ENCODE results near the gene PXMP4.
A peak's percentile ranks its signal among the peaks of the same experiment; 100 is the strongest.

PXMP4 gene

DNA sequence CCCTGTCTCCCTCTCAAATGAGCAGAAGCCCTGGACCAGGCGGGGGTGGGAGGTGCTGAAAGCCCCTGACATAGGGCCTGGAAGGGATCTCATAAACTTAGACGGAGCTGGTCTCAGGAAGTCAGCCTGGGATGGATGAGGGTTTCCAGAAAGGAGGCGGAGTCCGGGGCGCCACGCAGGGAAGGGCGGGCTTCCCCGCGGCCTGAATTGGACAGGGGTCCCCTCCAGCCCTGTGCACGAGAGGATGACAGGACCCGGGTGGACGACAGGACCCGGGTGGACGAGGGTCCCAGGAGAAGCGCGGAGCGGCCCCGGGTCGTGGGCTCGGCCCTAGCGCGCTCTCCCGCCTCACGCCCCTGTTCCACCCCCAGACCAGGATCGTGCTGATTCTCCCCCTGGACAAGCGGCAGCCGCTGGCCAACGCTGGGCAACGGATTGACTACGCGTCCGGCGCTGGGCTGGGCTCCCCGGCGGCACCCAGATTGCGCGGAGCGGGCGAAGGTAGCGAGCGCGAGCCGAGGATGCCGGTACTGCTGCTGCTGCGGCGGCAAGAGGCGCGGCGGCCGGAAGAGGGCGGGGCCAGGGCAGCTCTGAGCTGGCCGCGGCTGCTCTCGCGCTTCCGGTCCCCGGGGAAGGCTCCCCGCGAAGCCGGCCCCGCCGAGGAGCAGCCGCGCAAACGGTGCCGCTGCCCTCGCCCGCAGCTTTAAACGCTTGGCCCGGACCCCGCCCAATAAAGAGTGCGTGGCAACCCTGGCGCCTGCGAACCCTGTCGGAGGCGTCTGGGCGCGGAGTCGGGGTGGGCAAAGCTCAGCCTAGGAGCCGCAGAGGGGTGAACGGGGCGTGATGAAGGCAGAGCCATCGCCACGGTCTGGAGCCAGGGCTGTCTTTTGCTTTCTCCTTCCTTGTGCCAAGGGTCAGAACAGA is 56.7 kb downstream of the PXMP4 start:
- H3K36me3 ChIP-seq (ENCODE audit: control insufficient read depth in 1 of 2, insufficient read depth in 2 of 2, low read length in 2 of 2): peaks cover 0 to 18% of the 10 kb centered on the region in 2 donors
- H3K4me3 ChIP-seq (ENCODE audit: low read depth in 1 of 2, low read length in 2 of 2): peak overlapping the region; percentile 84
- H3K4me1 ChIP-seq (ENCODE audit: control insufficient read depth in 1 of 2, insufficient read depth in 2 of 2, low read length in 2 of 2): peaks cover 26 to 45% of the 10 kb centered on the region in 2 donors
- peak overlapping the region; percentile 78 to 97 for H3K9ac ChIP-seq (ENCODE audit: low read depth in 1 of 2, low read length in 2 of 2)
- H3K9me3 ChIP-seq (ENCODE audit: control insufficient read depth in 1 of 2, low read length in 2 of 2): no peaks in the 10 kb centered on the region
- no peaks in the 10 kb centered on the region for H3K27me3 ChIP-seq (ENCODE audit: control insufficient read depth in 1 of 2, insufficient read depth in 2 of 2, low read length in 2 of 2)
- peak overlapping the region; percentile 82 for H3K27ac ChIP-seq (ENCODE audit: low read depth, low read length)

DNA sequence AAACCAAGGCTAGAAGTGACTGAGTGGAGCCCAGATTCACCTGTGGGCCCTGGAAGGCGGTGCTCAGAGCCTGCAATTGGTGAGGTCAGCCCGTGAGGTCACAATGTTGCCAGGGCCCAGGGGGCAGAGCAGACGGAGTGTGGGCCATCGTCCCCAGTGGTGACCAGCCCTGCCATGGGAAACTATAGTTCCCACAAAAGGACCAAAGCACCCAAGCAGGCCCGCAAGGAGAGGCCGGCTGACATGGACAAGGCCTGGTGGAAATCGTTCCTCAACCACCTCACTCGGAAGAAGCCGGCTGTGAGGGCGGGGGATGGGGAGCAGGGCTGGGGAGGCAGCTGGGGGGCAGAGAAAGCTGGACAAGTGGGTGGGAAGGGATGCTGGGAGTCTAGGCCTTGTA is 57.9 kb downstream of the PXMP4 start, which contains the start of gene C20orf144:
C20orf144 (plus strand) TSS at position 156 of the 400 bp plus-strand sequence; CDS start at position 175, 19 bp downstream.
- peak within 1 kb of the TSS; percentile 76 to 78 for H3K9ac ChIP-seq (ENCODE audit: low read depth in 1 of 2, low read length in 2 of 2)

DNA sequence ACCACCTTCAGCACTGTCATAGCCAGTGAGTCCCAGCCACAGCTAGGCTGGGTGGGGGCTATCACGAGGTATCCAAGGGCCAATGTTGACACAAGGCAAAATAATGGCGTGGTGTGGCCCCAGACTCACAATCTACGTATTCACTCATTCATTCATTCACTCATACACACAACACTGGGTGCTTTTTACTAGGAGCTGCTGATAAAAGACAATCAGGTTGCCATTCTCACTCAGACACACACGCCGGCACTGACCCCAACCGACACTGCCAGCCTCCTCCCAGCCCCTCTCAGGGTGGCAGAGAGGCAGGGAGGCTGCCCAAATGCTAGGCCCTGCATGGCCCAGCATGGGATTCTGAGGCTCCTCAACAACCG is 59.4 kb downstream of the PXMP4 start:
- no peak overlapping the region for H3K4me3 ChIP-seq (ENCODE audit: low read depth in 1 of 2, low read length in 2 of 2)
- no peaks in the 10 kb centered on the region for H3K27me3 ChIP-seq (ENCODE audit: control insufficient read depth in 1 of 2, insufficient read depth in 2 of 2, low read length in 2 of 2)
- H3K27ac ChIP-seq (ENCODE audit: low read depth, low read length): no peak overlapping the region
- H3K4me1 ChIP-seq (ENCODE audit: control insufficient read depth in 1 of 2, insufficient read depth in 2 of 2, low read length in 2 of 2): peaks cover 15 to 24% of the 10 kb centered on the region in 2 donors
- no peaks in the 10 kb centered on the region for H3K9me3 ChIP-seq (ENCODE audit: control insufficient read depth in 1 of 2, low read length in 2 of 2)
- peaks cover 7 to 32% of the 10 kb centered on the region in 2 donors for H3K36me3 ChIP-seq (ENCODE audit: control insufficient read depth in 1 of 2, insufficient read depth in 2 of 2, low read length in 2 of 2)
- no peak overlapping the region for H3K9ac ChIP-seq (ENCODE audit: low read depth in 1 of 2, low read length in 2 of 2)

More for the DNA sequence above, 57.9 kb downstream of the PXMP4 start, which contains the start of gene C20orf144:
- Histone ChIP-seq H3K36me3 (ENCODE audit: control insufficient read depth in 1 of 2, insufficient read depth in 2 of 2, low read length in 2 of 2) (peaks cover 4 to 27% of the 10 kb centered on the region in 2 donors), H3K9me3 (ENCODE audit: control insufficient read depth in 1 of 2, low read length in 2 of 2) (no peaks in the 10 kb centered on the region), H3K4me3 (ENCODE audit: low read depth in 1 of 2, low read length in 2 of 2) (peak within 1 kb of the TSS; percentile 84), H3K4me1 (ENCODE audit: control insufficient read depth in 1 of 2, insufficient read depth in 2 of 2, low read length in 2 of 2) (peaks cover 20 to 33% of the 10 kb centered on the region in 2 donors), H3K27me3 (ENCODE audit: control insufficient read depth in 1 of 2, insufficient read depth in 2 of 2, low read length in 2 of 2) (no peaks in the 10 kb centered on the region), H3K27ac (ENCODE audit: low read depth, low read length) (peak within 1 kb of the TSS; percentile 82)

DNA sequence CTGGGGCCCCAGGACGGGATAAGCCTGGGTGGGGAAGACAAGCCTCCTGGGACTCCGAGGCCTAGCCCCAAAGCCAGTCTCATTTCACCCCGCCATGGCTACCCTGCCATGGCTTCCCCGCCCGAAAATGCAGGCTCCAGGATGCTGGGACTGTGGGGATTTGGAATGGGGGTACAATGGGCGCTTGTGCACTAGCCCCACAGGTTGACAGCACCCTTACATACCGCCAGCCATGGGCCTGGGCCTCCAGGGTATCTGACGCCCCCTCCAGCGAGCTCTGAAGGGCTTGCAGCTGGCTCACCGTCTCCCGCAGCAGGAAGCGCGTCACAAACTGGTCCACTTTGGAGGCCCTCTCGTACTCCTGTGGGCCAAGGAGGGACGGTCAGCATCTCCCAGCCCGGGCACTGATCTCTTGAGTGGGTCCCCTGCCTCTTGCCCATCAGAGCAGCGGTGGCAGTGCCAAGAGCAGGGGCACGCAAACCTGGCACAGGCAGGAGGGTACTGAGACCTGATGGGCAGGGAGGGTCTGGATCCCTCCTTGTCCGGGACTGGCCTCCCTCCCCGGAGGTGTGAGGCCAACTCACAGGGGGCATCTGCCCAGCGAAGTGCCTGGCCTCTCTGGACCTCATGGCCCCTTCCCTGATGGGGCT is 60.0 kb downstream of the PXMP4 start:
- Histone ChIP-seq H3K27me3 (ENCODE audit: control insufficient read depth in 1 of 2, insufficient read depth in 2 of 2, low read length in 2 of 2) (no peaks in the 10 kb centered on the region), H3K4me3 (ENCODE audit: low read depth in 1 of 2, low read length in 2 of 2) (no peak overlapping the region), H3K4me1 (ENCODE audit: control insufficient read depth in 1 of 2, insufficient read depth in 2 of 2, low read length in 2 of 2) (peaks cover 15 to 26% of the 10 kb centered on the region in 2 donors), H3K27ac (ENCODE audit: low read depth, low read length) (no peak overlapping the region), H3K9me3 (ENCODE audit: control insufficient read depth in 1 of 2, low read length in 2 of 2) (no peaks in the 10 kb centered on the region), H3K9ac (ENCODE audit: low read depth in 1 of 2, low read length in 2 of 2) (no peak overlapping the region), H3K36me3 (ENCODE audit: control insufficient read depth in 1 of 2, insufficient read depth in 2 of 2, low read length in 2 of 2) (peaks cover 7 to 32% of the 10 kb centered on the region in 2 donors)

DNA sequence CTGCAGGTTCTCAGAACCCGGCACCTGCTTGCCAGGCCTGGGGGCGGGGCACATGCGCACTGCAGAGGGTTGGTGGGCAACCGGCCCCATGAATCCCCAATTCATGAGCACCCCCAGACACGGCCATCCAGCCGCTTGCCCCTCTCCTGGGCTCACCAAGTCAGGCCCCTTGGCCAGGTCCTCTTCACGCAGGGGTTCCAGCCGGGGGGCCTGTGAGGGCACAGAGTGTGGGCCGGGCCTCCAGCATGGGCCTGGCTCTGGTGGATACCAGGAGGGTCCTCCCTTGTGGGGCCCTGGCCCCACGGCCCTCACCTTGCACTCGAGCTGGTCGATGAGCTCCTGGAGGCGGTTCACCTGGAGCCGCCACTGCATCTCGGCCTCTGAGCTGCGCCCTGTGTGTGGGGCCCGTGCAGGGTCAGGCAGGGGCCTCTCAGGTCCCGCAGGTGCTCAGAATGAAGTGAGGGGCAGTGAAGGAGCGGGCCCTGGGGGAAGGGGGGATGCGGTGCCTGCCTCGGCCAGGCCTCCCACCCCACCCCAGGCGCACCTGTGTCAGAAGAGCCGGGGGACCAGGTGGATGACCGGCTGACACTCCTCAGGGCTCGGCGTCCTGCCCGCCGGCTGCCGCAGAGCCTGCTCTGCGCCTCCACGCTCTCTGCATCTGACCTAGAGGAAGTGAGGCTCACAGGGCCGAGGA is 60.6 kb downstream of the PXMP4 start:
- Histone ChIP-seq H3K4me3 (ENCODE audit: low read depth in 1 of 2, low read length in 2 of 2) (no peak overlapping the region), H3K27ac (ENCODE audit: low read depth, low read length) (no peak overlapping the region), H3K4me1 (ENCODE audit: control insufficient read depth in 1 of 2, insufficient read depth in 2 of 2, low read length in 2 of 2) (peaks cover 15 to 28% of the 10 kb centered on the region in 2 donors), H3K9ac (ENCODE audit: low read depth in 1 of 2, low read length in 2 of 2) (no peak overlapping the region), H3K27me3 (ENCODE audit: control insufficient read depth in 1 of 2, insufficient read depth in 2 of 2, low read length in 2 of 2) (no peaks in the 10 kb centered on the region), H3K36me3 (ENCODE audit: control insufficient read depth in 1 of 2, insufficient read depth in 2 of 2, low read length in 2 of 2) (peaks cover 7 to 32% of the 10 kb centered on the region in 2 donors), H3K9me3 (ENCODE audit: control insufficient read depth in 1 of 2, low read length in 2 of 2) (no peaks in the 10 kb centered on the region)

DNA sequence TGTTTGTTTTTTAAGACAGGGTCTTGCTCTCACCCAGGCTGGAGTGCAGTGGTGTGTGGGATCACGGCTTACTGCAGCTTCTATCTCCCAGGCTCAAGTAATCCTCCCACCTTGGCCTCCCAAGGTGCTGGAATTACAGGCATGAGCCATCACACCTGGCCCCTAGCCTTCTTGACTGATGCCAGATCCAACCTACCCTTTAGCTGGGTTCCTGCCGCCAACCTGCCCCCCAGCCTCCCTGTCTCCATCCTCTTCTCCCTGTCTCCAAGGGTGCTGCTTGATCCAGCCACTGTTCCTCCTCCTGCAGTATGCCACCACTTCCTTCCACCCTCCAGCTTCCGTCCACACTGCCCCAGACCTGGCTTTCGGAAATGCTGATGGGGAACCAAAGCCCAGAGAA is 61.2 kb downstream of the PXMP4 start:
- H3K9ac ChIP-seq (ENCODE audit: low read depth in 1 of 2, low read length in 2 of 2): no peak overlapping the region
- H3K27me3 ChIP-seq (ENCODE audit: control insufficient read depth in 1 of 2, insufficient read depth in 2 of 2, low read length in 2 of 2): no peaks in the 10 kb centered on the region

DNA sequence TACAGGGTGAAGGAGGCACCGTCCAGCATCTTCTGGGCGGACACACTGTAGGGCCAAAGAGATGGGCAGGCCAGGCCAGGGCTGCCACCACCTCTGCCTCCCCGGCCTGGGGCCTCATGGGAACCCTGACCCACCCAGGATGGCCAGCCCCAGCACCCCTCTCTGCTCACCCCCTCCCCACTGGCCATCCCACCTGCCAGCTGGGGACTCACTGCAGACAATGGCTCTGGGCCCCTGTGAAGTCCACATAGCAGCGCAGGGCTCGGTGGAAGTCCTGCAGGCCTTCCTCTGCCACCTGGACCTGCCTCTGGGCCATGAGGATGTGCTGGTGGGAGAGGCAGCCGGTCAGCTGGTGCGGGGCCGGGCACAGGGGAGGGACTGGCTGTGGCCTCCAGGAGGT is 61.6 kb downstream of the PXMP4 start:
- H3K4me3 ChIP-seq (ENCODE audit: low read depth in 1 of 2, low read length in 2 of 2): no peak overlapping the region
- no peaks in the 10 kb centered on the region for H3K27me3 ChIP-seq (ENCODE audit: control insufficient read depth in 1 of 2, insufficient read depth in 2 of 2, low read length in 2 of 2)
- no peak overlapping the region for H3K27ac ChIP-seq (ENCODE audit: low read depth, low read length)
- H3K36me3 ChIP-seq (ENCODE audit: control insufficient read depth in 1 of 2, insufficient read depth in 2 of 2, low read length in 2 of 2): peaks cover 7 to 32% of the 10 kb centered on the region in 2 donors
- H3K4me1 ChIP-seq (ENCODE audit: control insufficient read depth in 1 of 2, insufficient read depth in 2 of 2, low read length in 2 of 2): peaks cover 18 to 30% of the 10 kb centered on the region in 2 donors
- no peak overlapping the region for H3K9ac ChIP-seq (ENCODE audit: low read depth in 1 of 2, low read length in 2 of 2)
- no peaks in the 10 kb centered on the region for H3K9me3 ChIP-seq (ENCODE audit: control insufficient read depth in 1 of 2, low read length in 2 of 2)

More for the DNA sequence above, 61.2 kb downstream of the PXMP4 start:
- H3K4me3 ChIP-seq (ENCODE audit: low read depth in 1 of 2, low read length in 2 of 2): no peak overlapping the region
- no peaks in the 10 kb centered on the region for H3K9me3 ChIP-seq (ENCODE audit: control insufficient read depth in 1 of 2, low read length in 2 of 2)
- peaks cover 7 to 32% of the 10 kb centered on the region in 2 donors for H3K36me3 ChIP-seq (ENCODE audit: control insufficient read depth in 1 of 2, insufficient read depth in 2 of 2, low read length in 2 of 2)
- H3K27ac ChIP-seq (ENCODE audit: low read depth, low read length): no peak overlapping the region
- H3K4me1 ChIP-seq (ENCODE audit: control insufficient read depth in 1 of 2, insufficient read depth in 2 of 2, low read length in 2 of 2): peaks cover 15 to 28% of the 10 kb centered on the region in 2 donors

DNA sequence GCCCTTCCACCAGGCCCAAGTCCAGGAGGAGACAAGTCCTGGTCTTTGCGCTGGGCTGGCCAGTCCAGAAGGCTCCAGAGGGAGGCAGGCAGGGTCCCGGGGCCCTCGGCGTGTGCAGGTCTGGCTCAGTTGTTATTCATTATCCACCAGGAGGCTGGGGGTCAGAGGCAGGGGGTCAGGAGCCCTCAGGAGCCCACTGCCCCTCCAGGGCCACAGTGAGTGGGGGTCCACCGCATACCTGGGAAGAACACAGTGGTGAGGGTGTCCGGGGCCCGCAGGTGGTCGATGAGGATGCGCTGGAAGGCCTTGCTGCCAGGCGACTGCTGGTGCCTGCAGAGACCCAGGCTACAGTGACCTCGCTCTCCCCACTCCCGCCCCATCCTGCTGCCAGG is 62.4 kb downstream of the PXMP4 start:
- H3K36me3 ChIP-seq (ENCODE audit: control insufficient read depth in 1 of 2, insufficient read depth in 2 of 2, low read length in 2 of 2): peaks cover 7 to 32% of the 10 kb centered on the region in 2 donors
- H3K4me3 ChIP-seq (ENCODE audit: low read depth in 1 of 2, low read length in 2 of 2): no peak overlapping the region
- no peak overlapping the region for H3K27ac ChIP-seq (ENCODE audit: low read depth, low read length)
- H3K4me1 ChIP-seq (ENCODE audit: control insufficient read depth in 1 of 2, insufficient read depth in 2 of 2, low read length in 2 of 2): peaks cover 21 to 31% of the 10 kb centered on the region in 2 donors
- no peak overlapping the region for H3K9ac ChIP-seq (ENCODE audit: low read depth in 1 of 2, low read length in 2 of 2)
- no peaks in the 10 kb centered on the region for H3K9me3 ChIP-seq (ENCODE audit: control insufficient read depth in 1 of 2, low read length in 2 of 2)
- no peaks in the 10 kb centered on the region for H3K27me3 ChIP-seq (ENCODE audit: control insufficient read depth in 1 of 2, insufficient read depth in 2 of 2, low read length in 2 of 2)

DNA sequence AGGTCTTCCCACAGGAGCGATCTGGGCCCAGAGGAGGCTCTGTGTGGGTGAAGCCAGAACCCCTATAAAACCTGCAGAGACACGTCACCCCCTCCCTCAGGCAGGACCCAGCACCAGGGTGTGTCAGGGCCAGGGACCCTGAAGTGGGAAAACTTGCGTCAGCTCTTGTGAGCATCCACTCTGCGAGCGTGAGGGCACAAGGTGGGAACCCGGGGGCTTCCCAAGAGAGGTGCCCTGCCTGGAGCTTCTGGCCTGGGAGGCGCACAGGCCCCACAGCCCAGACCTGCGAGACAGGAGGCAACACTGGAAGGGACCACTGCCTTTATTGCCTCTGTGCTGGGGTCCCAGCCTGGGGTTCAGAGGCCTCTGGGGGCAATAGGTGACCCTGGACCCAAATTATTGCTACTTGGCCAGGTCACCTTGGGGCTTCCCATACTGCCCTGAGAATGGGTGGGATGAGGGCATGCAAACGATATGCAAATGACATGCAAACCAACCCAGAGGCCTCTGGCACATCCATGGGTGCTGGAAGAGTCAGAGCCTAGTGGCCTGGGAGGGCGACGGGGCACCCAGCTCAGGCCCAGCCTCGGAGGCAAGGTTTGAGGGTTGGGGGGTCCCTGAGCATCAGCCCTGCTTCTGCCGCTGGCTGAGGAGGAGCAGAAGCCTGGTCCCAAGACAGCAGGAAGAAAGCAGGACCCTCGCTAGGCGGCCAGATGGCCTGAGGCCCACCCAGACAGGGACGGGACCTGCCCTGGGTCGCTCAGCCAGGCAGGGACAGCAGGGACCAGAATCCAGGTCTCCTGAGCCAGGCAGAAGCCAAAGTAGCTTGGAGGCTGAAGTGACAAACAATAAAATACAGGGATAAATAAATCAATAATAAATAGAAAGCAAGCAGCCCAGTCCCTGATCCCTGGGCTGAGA is 63.1 kb downstream of the PXMP4 start:
- Histone ChIP-seq H3K4me1 (ENCODE audit: control insufficient read depth in 1 of 2, insufficient read depth in 2 of 2, low read length in 2 of 2) (peaks cover 20 to 33% of the 10 kb centered on the region in 2 donors), H3K9ac (ENCODE audit: low read depth in 1 of 2, low read length in 2 of 2) (no peak overlapping the region), H3K27me3 (ENCODE audit: control insufficient read depth in 1 of 2, insufficient read depth in 2 of 2, low read length in 2 of 2) (no peaks in the 10 kb centered on the region), H3K36me3 (ENCODE audit: control insufficient read depth in 1 of 2, insufficient read depth in 2 of 2, low read length in 2 of 2) (peaks cover 7 to 32% of the 10 kb centered on the region in 2 donors), H3K4me3 (ENCODE audit: low read depth in 1 of 2, low read length in 2 of 2) (no peak overlapping the region), H3K27ac (ENCODE audit: low read depth, low read length) (no peak overlapping the region), H3K9me3 (ENCODE audit: control insufficient read depth in 1 of 2, low read length in 2 of 2) (no peaks in the 10 kb centered on the region)
